ENCODE results near the gene DHX32. TPM values are rescaled to one million over a fixed set of nuclear protein-coding genes. Genes with fewer than 3 reads are reported as not detected.

DHX32 gene
- total and polyA plus RNA-seq, 2 of the 4 experiments (the other 2 are of a cell fraction) = 15.6 to 27.8 TPM

DNA sequence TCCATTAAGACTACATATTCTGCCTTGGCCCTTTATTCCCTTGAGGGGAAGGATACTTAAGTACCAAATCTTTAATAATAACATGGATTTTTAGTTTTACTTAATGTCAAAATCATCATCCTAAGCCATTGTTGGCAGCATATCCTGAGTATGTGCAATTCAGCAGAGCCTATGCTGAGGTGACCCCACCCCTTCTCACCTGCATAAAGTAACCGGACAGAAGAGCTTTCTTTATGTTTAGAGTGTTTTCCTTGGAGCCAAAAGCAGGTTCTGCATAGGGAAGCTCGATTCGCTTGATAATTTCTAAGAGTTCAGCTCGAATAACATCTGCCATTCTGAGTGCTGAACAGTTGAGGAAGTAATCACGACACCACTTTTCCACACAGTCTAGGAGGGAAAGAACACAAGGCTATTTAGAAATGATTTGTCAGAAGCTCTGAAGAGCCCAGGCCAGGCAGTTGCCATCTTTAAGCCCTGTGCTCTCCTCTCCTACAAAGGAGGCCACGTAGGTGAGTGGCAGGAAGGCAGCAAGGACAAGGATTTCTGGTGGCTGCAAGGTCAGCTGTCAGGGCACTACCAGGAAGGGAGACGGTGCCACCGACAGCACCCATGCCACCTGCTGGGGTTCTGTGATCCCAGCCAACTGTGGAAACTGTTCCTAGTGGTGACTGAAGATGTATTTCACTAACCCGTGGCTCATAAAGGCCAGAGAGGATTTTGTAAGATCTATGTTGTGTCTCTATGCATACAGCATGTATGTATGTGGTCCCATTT lies 42.1 kb downstream of the DHX32 start:
- H3K36me3 ChIP-seq (ENCODE audit: control insufficient read depth, insufficient read depth, low read length) = peaks cover 49% of the 10 kb centered on the region

More for the DNA sequence above, 42.1 kb downstream of the DHX32 start:
- peaks cover 2% of the 10 kb centered on the region for H3K4me1 ChIP-seq (ENCODE audit: control insufficient read depth, insufficient read depth, low read length)
- H4K91ac ChIP-seq (ENCODE audit: insufficient read depth, low read depth, low read length) = no peak overlapping the region
- CTCF ChIA-PET = no interaction called here
- no peak overlapping the region for H2BK20ac ChIP-seq (ENCODE audit: low read depth, low read length)
- no peaks in the 10 kb centered on the region for H3K9me3 ChIP-seq (ENCODE audit: control insufficient read depth, insufficient read depth, low read length)
- H2BK120ac ChIP-seq (ENCODE audit: low read depth, low read length) = no peak overlapping the region
- 100% methylated on average over 2 of the region's 9 CpGs; no CpG with 5 or more reads in 1 of the 2 experiments for WGBS, 2 experiments (ENCODE audit: extremely low coverage in 2 of 2, insufficient read length in 1 of 2)
- H2AK9ac ChIP-seq (replicated peaks; ENCODE audit: low read depth, low read length, poor library complexity) = peak overlapping the region; percentile 11
- DNase-seq (no peak), ATAC-seq (ENCODE audit: low read depth) (no peak)
- H3K18ac ChIP-seq (ENCODE audit: low read depth, low read length) = no peak overlapping the region
- H3K9me1 ChIP-seq (ENCODE audit: insufficient read depth, low read length) = peaks cover 6% of the 10 kb centered on the region; the same call in 1 of the 2 replicates
- H3K4me3 ChIP-seq (ENCODE audit: insufficient read depth, low read depth, low read length) = no peak overlapping the region
- POLR2A ChIA-PET (ENCODE audit: unreplicated experiment) = no interaction called here
- no TSS peak for BruUV-seq (replicated peaks)
- dilution Hi-C loops (cut with HindIII; ENCODE audit: low sequenced_read_pairs, unreplicated experiment) (no loop called here), in situ Hi-C loops (cut with MboI; ENCODE audit: low sequenced_read_pairs) (no loop called here), intact Hi-C loops (cut with micrococcal nuclease) (no loop called here)
- peaks cover 4% of the 10 kb centered on the region; the same call in 1 of the 2 replicates for H4K20me1 ChIP-seq (ENCODE audit: insufficient read depth, low read length)
- H3K23ac ChIP-seq (ENCODE audit: low read depth, low read length) = no peak overlapping the region
- H2AK5ac ChIP-seq (ENCODE audit: low read depth, low read length) = no peak overlapping the region
- no peak overlapping the region for H3K4me2 ChIP-seq (ENCODE audit: low read depth, low read length)
- H3K9ac ChIP-seq (ENCODE audit: low read depth, low read length) = no peak overlapping the region
- H2BK5ac ChIP-seq (ENCODE audit: low read depth, low read length, poor library complexity, severe bottlenecking) = no peak overlapping the region
- no peak overlapping the region for H4K8ac ChIP-seq (ENCODE audit: low read depth in 2 of 2, low read length in 2 of 2)
- no peak overlapping the region for H3K27ac ChIP-seq (ENCODE audit: insufficient read depth, low read length)
- H3K79me1 ChIP-seq (ENCODE audit: low read depth in 1 of 2, low read length in 2 of 2) = peaks cover 0 to 1% of the 10 kb centered on the region in 2 experiments; a peak in 1 of 4 replicates
- no peak overlapping the region for H2AFZ ChIP-seq (replicated peaks; ENCODE audit: low read length, poor library complexity)
- H3K14ac ChIP-seq (replicated peaks; ENCODE audit: low read depth, low read length) = no peak overlapping the region
- TF ChIP-seq, protein P1, sequence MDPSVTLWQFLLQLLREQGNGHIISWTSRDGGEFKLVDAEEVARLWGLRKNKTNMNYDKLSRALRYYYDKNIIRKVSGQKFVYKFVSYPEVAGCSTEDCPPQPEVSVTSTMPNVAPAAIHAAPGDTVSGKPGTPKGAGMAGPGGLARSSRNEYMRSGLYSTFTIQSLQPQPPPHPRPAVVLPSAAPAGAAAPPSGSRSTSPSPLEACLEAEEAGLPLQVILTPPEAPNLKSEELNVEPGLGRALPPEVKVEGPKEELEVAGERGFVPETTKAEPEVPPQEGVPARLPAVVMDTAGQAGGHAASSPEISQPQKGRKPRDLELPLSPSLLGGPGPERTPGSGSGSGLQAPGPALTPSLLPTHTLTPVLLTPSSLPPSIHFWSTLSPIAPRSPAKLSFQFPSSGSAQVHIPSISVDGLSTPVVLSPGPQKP (IDR thresholded peaks at IDR 0.05; ENCODE audit: borderline replicate concordance, low read depth, low read length) = no peak
- no peak for TF ChIP-seq RFX5 (IDR thresholded peaks at IDR 0.05; ENCODE audit: low read depth, low read length)
- TF ChIP-seq MXI1 (IDR thresholded peaks at IDR 0.05; ENCODE audit: borderline replicate concordance, low read depth, low read length) = no peak
- no peak for TF ChIP-seq MAFK (IDR thresholded peaks at IDR 0.05; ENCODE audit: low read depth, low read length)
- TF ChIP-seq CHD1 (IDR thresholded peaks at IDR 0.05; ENCODE audit: low read depth, low read length) = no peak
- TF ChIP-seq USF2 (IDR thresholded peaks at IDR 0.05; ENCODE audit: low read depth, low read length) = no peak
- no peak for TF ChIP-seq NFE2L2 (IDR thresholded peaks at IDR 0.05; ENCODE audit: low read depth, low read length)
- TF ChIP-seq SMC3 (IDR thresholded peaks at IDR 0.05; ENCODE audit: low read depth, low read length) = no peak
- TF ChIP-seq RCOR1 (IDR thresholded peaks at IDR 0.05; ENCODE audit: insufficient replicate concordance, low read length) = no peak
- TF ChIP-seq FOS (IDR thresholded peaks at IDR 0.05; ENCODE audit: low read depth, low read length) = no peak
- no peak for TF ChIP-seq MAZ (IDR thresholded peaks at IDR 0.05; ENCODE audit: borderline replicate concordance, low read depth, low read length)
- no peak overlapping the region for H2BK15ac ChIP-seq (ENCODE audit: low read depth, low read length)
- no peak overlapping the region for H3K4ac ChIP-seq (ENCODE audit: low read depth, low read length)
- H4K5ac ChIP-seq (ENCODE audit: low read depth, low read length) = no peak overlapping the region
- H3K56ac ChIP-seq (ENCODE audit: extremely low read depth, insufficient read depth, low read length) = no peak overlapping the region
- no peaks in the 10 kb centered on the region for H3K27me3 ChIP-seq (ENCODE audit: control insufficient read depth, insufficient read depth, low read length)

Data from IMR-90 (cell line).